Breast epithelium (tissue), 3 donors: Measurements from ENCODE around the gene HECTD4.

Source experiments
- POLR2A ChIP-seq: fragments of 450-650 bp; IDR thresholded peaks from one replicate; pipeline ENCODE4 v1.6.1; 2016; ENCODE audit warnings: antibody characterized with exemption, mild to moderate bottlenecking, moderate library complexity
- TF ChIP-seq, protein P1 (sequence below), 3 donors: fragments of 450-650 bp; IDR thresholded peaks; one replicate each; pipeline ENCODE4 v1.5.1; 2016 to 2017; ENCODE audit warnings: antibody characterized with exemption in 3 of 3, mild to moderate bottlenecking in 3 of 3, moderate library complexity in 3 of 3

DNA sequence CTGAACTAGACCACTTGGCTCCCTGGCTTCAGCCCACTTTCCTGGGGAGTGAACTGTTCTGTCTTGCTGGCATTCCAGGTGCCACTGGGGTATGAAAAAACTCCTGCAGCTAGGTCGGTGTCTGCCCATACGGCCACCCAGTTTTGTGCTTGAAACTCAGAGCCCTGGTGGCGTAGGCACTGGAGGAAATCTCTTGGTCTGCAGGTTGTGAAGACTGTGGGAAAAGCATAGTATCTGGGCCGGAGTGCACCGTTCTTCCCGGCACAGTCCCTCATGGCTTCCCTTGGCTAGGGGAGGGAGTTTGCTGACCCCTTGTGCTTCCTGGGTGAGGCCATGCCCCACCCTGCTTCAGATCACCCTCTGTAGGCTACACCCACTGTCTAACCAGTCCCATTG is 223.1 kb downstream of the HECTD4 start:
- TF ChIP-seq, protein P1, sequence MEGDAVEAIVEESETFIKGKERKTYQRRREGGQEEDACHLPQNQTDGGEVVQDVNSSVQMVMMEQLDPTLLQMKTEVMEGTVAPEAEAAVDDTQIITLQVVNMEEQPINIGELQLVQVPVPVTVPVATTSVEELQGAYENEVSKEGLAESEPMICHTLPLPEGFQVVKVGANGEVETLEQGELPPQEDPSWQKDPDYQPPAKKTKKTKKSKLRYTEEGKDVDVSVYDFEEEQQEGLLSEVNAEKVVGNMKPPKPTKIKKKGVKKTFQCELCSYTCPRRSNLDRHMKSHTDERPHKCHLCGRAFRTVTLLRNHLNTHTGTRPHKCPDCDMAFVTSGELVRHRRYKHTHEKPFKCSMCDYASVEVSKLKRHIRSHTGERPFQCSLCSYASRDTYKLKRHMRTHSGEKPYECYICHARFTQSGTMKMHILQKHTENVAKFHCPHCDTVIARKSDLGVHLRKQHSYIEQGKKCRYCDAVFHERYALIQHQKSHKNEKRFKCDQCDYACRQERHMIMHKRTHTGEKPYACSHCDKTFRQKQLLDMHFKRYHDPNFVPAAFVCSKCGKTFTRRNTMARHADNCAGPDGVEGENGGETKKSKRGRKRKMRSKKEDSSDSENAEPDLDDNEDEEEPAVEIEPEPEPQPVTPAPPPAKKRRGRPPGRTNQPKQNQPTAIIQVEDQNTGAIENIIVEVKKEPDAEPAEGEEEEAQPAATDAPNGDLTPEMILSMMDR (IDR thresholded peaks at IDR 0.05): no peak
- TF ChIP-seq POLR2A: no peak
